KOPT-K1 (cell line): ENCODE measurements around the gene CCN5.

ENCODE experiments used
- H3K27ac ChIP-seq: fragments of 200-600 bp; sonication (generic); 2 replicates; pipeline ENCODE4 v1.5.1; 2016; ENCODE audit warnings: antibody characterized with exemption, mild to moderate bottlenecking, low read depth, low read length; ENCODE audit not compliant: poor library complexity, severe bottlenecking
- H3K36me3 ChIP-seq: fragments of 200-600 bp; sonication (generic); 2 replicates; pipeline ENCODE4 v1.5.1; 2017; ENCODE audit warnings: antibody characterized with exemption, mild to moderate bottlenecking, low read length, moderate library complexity; ENCODE audit not compliant: insufficient read depth
- H3K9me3 ChIP-seq: fragments of 200-600 bp; sonication (generic); 2 replicates; pipeline ENCODE4 v1.5.1; 2017; ENCODE audit warnings: antibody characterized with exemption, low read length, mild to moderate bottlenecking; ENCODE audit not compliant: insufficient read depth, poor library complexity, severe bottlenecking

Gene CCN5

DNA sequence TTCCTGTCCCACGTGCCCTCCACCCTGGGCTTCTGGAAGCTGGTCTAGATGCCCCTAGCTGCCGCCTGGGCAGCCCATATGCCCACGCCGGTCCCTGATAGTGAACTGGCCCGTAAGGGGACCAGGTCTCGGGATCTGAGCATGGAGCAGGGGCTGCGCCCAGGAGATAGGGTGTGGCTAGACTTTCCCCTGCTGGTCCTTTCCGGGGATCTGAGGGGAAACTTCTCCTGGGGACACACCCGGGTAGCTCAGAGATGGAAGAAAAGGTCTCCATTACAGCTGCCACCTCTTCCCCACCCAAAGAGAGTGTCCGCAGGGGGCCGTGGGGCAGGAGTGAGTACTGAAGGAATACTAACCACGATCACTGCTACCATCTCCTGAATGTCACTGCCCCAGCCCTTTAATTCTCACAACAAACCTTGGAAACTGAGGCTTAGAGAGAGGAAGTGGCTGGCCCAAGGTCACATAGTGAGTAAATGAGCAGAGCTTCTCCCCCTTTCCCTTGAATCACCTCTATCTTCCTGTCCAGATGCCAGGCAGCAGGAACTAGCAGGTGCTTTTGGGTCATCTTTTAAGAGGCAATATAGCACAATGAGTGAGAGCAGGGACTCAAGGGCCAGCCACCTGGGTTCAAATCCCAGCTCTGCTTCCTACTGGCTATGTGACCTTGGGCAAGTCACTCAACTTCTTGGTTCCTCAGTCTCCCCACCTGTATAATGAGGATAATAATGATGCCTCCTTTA, 11.8 kb upstream of the CCN5 start:
- no peak overlapping the region for H3K27ac ChIP-seq
- H3K36me3 ChIP-seq, result no peaks in the 10 kb centered on the region
- no peaks in the 10 kb centered on the region for H3K9me3 ChIP-seq

DNA sequence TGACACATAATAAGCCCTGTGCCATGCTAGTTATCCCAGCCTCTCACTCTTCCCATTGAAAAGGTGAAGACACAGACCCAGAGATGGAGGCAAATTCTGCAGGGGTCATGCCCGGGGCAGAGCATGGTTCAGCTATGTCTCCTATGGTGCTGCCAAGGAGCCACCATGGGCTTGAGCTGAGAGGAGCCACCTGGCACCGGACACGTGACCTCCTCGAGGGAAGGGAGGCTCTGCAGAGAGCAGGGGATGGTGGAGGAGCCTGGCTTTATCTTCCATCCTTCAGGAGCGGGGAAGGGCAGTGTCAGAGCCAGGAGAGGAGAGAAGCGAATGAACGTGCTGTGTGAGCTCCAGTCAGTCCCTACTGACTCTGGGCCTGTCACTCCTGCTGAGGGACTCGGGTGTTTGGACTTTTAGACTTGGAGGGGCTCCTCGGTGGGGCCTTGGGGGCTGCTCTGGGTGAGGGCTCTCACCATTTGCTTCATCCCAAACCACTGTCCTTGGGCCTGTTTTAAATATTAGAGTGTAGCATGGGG, 11.1 kb upstream of the CCN5 start:
- Histone ChIP-seq H3K9me3 (no peaks in the 10 kb centered on the region), H3K27ac (no peak overlapping the region), H3K36me3 (no peaks in the 10 kb centered on the region)

DNA sequence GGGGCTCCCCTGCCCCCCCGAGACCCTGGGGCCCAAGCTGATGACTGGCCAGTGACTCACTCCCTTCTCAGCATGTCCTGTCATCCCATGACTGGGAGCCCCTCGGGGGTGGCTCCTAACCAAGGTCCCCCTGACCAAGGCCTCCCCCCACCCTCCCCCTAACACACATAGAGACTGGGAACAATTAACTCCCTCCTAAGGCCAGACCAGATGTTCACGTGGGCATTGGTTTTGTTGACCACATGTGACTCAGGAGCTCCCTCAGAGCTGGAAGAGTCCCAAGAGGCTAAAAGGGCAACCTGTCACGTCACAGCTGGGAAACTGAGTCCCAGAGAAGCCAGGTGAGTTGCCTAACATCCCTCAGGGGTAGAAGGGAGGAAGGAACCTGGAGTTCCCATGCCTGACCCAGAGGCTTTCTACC, 10.6 kb upstream of the CCN5 start:
- no peaks in the 10 kb centered on the region for H3K9me3 ChIP-seq
- no peak overlapping the region for H3K27ac ChIP-seq
- H3K36me3 ChIP-seq, result no peaks in the 10 kb centered on the region

DNA sequence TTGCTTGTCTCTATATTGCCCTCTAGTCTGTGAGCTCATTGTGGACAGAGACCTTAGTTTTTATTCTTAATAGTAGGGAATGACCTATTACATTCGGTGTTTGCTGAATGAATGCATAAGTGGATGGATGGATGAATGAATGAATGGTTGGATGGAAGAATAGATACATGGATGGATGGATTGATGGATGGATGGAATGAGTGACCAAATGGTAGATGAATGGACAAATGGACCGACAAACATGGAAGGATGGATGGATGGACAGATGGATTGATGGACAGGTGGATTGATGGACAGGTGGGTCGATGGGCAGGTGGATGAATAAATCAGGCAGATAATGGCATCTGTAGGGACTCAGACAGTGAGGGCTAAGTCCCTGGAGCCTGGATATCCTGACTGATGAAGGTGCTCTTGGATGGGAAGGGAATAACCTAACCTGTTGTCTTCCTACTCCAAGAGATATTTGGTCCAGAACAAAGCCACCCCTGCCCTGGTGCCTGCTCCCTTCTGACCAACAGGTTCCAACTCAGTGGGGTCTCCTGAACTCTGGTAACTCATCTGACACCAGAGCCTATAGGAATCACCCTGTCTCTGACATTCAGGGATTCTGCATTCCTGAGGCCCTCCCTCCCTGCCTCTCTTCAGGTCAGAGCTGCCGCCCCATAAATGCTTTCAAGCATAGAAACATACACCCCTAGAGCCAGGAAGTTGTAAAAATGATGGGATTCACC, 9.6 kb upstream of the CCN5 start:
- H3K36me3 ChIP-seq, result no peaks in the 10 kb centered on the region
- no peak overlapping the region for H3K27ac ChIP-seq
- no peaks in the 10 kb centered on the region for H3K9me3 ChIP-seq

DNA sequence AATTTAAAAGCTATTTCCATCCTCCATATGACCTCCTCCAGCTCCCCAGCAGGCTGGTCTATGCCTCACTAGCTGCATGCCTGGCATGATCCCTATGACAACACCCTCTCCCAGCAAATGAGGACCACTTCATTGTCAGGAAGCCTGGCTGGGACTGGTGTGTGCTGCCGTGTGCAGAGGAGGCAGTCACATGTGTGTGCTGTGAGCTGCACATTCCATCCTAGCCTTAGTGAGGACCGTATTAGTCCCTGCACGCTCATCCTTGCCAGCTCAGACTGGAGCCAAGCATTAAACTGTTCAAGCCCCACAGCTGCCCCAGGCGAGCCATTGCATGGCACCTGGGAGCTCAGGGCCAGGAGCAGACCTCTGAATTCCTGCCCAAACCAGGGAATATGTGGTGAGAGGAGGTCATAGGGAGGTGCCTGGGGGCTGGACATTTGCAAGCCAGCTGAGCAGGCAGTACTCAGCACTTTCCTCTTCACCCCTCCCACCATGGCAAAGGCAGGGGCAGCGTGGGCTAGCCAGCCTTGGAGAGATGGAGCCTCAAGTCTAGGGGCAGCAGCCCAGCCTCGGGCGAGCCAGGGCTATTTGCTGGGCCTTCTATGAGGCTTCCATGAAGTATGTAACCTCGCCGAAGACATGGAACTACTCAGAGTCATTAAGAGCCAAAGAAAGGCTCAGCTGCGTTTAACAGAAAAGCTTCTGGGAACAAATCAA, 8.7 kb upstream of the CCN5 start:
- Histone ChIP-seq H3K27ac (no peak overlapping the region), H3K9me3 (no peaks in the 10 kb centered on the region), H3K36me3 (no peaks in the 10 kb centered on the region)

DNA sequence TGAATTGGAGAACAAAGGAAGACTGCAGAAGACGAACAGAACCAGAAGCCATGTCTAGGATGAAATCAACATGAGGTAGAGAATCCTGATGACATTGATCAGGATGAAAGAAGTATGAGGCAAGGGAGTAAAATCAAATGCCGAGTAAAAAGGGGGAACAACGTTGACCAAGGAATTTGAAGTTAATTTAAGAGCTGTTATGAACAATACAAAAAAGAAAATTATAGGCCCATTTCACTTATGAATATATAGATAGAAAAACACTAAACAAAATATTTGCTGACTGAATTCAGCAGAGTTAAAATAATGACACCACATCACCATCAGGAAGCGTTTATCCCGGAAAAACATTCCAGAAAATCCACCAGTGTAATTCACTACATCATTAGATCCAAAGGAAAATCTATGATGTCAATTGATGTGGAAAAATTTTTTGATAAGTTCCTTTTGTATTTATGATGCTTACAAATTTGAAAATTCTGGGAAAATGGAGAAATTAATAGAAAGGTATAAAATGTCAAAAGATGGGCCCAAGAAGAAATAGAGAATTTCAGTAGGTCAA, 8.1 kb upstream of the CCN5 start:
- no peaks in the 10 kb centered on the region for H3K9me3 ChIP-seq
- no peak overlapping the region for H3K27ac ChIP-seq

DNA sequence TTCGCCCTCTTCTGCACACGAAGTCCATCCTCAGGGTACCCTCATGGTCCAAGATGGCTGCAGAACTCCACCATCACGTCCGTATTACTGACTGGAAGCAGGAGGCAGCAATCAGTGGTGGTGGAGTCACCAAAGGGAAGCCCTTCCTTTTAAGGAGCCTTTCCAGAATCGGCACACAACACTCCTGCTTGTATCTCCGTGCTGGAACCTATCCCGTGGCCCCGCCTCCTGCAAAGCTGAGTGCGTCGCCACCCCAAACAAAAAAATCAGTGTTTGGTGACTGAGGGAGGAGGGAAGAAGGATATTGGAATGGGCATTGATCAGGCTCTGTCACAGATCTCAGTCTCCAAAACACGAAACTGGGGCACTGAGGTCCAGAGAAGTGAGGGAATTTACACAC, 5.8 kb upstream of the CCN5 start:
- Histone ChIP-seq H3K9me3 (no peaks in the 10 kb centered on the region), H3K36me3 (no peaks in the 10 kb centered on the region), H3K27ac (no peak overlapping the region)

More for the DNA sequence above, 8.1 kb upstream of the CCN5 start:
- H3K36me3 ChIP-seq, result no peaks in the 10 kb centered on the region

DNA sequence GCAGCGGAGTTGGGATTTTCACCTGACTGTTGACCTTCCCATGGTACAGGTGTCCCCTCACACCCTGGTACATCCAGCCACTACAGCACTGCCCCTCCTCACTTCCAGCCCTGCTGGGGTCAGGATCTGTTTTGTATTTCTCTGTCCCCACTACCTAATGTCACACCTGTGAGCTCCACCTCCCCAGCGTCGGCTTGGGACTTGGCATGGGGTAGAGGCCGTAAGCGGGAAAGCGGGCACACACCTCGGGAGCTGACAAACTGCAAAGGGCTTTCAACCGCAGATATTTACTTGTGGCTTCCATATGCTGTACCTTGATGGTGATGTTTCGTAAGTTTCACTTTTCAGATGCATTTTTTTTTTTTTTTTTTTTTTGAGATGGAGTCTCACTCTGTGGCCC, 5.4 kb upstream of the CCN5 start:
- no peaks in the 10 kb centered on the region for H3K36me3 ChIP-seq
- H3K27ac ChIP-seq, result no peak overlapping the region
- no peaks in the 10 kb centered on the region for H3K9me3 ChIP-seq

DNA sequence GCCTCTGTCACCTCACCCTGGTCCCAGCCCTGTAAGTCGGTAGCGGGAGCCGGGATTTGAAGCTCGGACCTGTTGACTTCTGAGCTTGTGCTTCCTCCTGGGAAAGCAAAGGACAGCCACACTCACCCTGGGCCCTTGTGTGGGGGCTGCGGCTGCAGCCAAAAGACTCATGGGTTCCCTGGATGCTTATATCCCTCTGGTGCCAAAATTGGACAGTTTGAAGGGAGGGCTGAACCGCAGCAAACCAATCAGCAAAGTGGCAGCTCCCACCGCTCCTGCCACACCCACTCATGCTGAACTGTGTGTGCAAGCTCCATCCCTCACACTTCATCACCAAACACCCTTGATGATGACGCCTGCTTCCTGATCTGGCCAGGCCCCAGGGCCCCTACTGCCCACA, 3.9 kb upstream of the CCN5 start:
- no peak overlapping the region for H3K27ac ChIP-seq
- H3K9me3 ChIP-seq, result no peaks in the 10 kb centered on the region
- H3K36me3 ChIP-seq, result no peaks in the 10 kb centered on the region

DNA sequence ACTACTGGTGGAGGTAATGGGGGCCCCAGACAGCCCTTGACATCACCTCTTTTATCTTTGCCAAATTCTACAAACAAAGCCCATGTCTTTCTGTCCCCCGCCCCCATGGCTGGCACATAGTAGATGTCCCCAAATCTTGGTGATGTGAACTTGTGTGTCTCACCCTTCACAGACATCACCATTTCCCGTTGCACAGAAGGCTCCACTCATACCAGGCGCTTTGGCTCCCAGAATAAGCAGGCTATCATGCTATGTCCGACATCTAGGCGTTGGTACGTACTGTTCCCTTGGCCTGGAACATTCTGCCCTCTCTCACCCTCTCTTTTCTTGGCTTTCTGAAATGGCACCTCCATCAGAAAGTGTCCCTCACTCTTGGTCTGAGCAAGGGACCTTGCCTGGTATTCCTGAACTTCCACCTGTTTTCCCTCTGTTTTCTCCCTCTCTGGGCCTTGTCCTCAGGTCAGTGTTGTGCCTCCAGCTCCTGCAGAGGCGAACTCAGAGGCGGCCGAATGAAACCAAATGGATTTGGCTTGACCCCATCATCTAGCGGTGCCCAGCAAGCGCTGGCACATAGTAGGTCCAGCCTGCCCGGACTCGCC, 968 bp upstream of the CCN5 start:
- Histone ChIP-seq H3K27ac (no peak overlapping the region), H3K36me3 (no peaks in the 10 kb centered on the region)

DNA sequence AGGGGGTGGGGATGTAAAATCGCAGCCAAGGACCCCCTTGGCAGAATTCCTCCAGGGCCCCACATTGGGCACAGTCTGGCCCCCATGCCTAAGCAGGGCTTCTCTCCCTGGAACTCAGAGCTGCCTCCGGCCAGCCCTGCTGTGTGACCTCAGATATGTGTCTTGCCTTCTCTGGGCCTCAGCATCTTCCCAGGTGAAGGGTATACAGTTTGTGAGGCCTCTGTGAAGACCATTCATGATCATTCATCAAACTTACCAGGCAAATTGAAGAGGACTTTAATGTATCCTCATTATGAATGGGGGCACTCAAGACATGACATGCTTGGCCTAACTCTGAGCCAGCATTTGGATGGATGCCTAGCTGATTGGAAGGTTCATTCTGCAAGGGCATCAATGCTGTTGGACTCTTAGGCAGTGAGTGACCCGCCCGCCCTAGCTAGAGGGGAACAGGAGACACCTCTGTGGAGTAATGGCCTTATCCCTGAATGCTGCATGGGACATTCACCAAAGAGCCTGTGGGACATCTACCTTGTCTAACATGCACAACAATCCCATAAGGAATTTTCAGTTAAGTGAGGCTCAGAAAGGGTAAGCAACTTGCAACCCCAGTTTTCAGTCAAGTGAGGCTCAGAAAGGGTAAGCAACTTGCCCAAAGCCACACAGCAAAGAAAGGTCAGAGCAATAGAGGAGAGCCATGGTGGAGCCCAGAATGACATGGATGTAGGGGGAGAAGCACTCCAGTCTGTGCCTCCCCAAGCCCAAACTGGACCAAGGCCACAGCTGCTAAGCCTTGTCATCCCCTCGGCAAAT, 535 bp downstream of the CCN5 start:
- no peaks in the 10 kb centered on the region for H3K9me3 ChIP-seq
- no peak overlapping the region for H3K27ac ChIP-seq
- no peaks in the 10 kb centered on the region for H3K36me3 ChIP-seq

More for the DNA sequence above, 968 bp upstream of the CCN5 start:
- no peaks in the 10 kb centered on the region for H3K9me3 ChIP-seq

DNA sequence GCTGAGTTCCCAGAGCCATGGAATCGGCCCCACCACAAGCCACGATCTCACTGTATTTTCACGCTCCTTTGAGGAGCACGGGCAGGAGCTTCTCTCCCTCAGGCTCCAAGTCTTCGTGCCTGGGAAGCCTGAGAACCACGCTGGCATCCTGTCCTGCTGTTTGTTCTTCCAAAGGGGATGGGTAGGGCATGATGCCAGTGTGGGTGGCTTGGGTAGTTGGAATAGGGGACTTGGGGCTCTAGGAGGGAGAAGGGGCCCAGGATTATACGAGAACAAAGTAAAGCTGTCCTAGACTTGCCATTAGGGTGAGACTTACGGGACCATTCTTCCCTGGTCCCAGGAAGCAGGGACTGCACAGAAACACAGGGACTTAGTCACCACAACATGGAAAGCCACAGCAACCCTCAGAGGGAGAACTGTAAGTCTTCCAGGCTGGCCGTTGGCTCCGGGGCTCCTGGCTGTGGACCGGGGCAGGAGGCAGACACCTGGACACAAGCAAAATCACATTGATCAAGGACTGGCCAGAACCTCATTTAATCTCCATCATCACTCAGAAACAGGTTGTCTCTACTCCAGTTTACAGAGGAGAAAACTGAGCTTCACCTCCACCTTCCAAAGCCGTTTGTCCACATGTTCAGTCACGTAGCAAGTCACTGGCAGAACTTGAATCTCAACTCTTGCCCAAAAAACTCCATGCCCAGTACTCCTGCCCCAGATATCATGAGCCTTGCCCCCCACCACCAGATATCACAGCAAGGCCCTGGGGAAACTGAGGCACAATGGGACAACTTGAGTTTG, 1.3 kb downstream of the CCN5 start:
- Histone ChIP-seq H3K9me3 (no peaks in the 10 kb centered on the region), H3K27ac (no peak overlapping the region)

DNA sequence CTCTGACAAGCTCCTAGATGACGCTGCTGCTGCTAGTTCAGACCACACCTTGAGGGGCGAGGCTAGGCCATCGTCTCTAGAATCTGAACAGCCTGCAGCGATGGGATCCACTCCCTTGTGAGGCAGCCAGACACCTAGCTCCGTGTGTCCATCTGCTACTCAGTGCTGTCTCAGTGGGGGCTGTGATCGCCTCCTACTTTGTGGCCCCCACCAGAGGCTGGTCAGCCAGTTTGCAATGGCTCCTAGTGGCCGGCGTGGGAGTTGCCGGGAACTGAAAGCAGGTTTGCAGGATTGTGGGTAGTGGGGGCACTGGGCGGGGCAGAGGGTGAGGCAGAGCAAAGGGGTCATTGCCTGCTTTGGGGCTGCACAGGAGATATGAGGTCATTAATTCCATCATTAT, 2.8 kb downstream of the CCN5 start:
- H3K9me3 ChIP-seq, result no peaks in the 10 kb centered on the region
- no peak overlapping the region for H3K27ac ChIP-seq
- H3K36me3 ChIP-seq, result no peaks in the 10 kb centered on the region

More for the DNA sequence above, 1.3 kb downstream of the CCN5 start:
- no peaks in the 10 kb centered on the region for H3K36me3 ChIP-seq
